HG03280 (cell line): ENCODE measurements around the gene TMEM267.
"Not testable (repeated sequence)": the region's sequence is repeated elsewhere in the genome, so short reads cannot be mapped to it uniquely, and the experiment has no call there.

ENCODE experiments used
- ATAC-seq: cut with Tn5 transposase; IDR thresholded peaks from one replicate; pipeline ENCODE4 v1.9.1; 2021; ENCODE audit warnings: mild to moderate bottlenecking, moderate library complexity; ENCODE audit not compliant: unreplicated experiment

TMEM267 gene

GRCh38 chr5:43483298-43484105 is at the start of gene TMEM267:
TMEM267 (minus strand) TSS chr5:43483865; CDS start chr5:43453969, 29,896 bp downstream.
- peak; percentile 90 for ATAC-seq

DNA sequence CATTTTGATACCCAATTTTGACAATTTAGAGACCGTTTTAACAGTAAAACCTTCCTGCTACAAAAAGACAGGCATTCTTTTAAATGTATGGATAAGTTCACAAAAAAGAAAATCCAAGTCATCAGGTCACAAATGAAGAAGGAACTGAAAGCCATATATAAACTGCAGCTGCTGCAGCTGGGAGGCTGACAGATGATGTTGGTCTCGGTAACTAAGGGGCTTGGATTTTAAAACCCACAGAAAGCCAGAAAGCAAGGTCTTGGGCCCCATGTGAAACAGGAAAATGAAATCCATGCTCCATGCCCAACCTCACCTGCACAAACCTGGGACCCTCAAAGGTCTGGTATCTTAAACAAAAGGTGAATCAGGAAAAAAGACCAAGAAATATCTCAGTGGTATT is 47.0 kb upstream of the TMEM267 start:
- no peak for ATAC-seq

DNA sequence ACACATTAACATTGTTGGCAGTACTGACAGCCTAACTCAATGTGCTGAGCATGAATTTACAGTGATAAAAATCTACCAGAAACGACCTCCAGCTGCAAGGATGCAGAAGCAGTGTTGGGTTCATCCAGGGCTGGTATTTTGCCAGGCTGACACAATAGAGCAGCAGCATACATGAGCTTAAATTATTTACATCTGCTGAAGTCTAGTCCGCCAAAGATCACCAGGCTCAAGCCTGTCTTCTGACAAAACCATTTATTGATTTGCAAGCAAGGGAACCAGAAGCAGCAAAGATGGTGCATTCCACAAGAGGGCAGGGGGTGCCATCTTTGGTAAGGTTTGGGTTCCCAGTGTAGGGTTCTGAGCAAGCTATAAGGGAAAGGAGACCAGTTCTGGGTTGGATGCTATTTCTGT is 40.0 kb upstream of the TMEM267 start:
- no peak for ATAC-seq

DNA sequence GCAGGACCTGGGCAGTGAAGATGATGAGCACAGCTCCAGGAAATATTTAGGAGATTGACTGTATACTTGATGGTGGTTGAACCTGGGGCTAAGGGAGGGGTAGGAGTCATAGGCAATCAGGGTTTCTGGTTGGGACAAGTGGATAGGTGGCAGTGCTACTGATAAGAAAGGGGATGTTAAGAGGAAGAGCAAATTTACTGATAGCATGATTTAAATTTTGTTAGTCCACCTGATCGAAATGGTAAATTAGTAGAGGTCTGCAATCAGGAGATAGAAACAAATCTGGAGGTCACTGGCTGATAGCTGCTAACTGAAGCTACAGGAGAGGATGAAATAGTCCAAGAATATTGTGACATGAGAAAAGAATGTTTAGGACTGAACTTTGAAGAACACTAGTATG is 37.0 kb upstream of the TMEM267 start:
- ATAC-seq: no peak

DNA sequence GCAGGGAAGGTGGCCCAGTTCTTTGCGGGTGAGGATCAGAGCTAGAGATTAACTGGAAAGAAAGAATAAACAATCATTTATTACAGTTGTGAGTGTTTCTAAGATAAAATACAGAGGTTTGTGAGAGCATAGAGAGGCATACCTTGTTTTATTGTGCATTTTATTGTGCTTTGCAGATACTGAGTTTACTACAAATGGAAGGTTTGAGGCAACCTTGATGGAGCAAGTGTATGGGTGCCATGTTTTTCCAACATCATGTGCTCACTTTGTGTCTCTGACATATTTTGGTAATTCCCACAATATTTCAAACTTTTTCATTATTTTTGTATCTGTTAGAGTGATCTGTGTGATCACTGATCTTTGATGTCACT is 32.0 kb upstream of the TMEM267 start:
- no peak for ATAC-seq

GRCh38 chr5:43514816-43515677 is 31.4 kb upstream of the TMEM267 start, which contains the start of gene C5orf34:
C5orf34 (minus strand) TSS chr5:43515148; CDS start chr5:43509339, 5,809 bp downstream.
- peak; percentile 99 for ATAC-seq

GRCh38 chr5:43514471-43514815 is 30.8 kb upstream of the TMEM267 start:
- peak; percentile 32 for ATAC-seq

DNA sequence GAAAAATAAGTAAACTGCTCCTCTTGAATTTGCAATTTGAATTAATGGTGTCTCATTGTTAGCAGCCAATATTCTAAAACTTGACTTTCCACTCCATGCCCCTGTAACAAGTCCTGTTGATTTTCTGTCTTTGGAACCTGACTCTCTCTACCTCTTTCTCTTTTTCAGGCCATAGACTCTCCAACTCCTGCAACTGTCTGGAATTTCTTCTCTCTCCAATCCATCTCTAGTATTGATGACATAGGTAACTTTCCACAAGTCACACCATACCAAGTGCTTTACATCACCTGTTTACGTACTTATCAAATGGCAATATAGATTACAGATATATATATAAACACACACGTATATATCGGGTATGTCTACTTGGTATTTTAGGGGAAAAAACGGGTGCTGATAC is 30.4 kb upstream of the TMEM267 start:
- no peak for ATAC-seq

DNA sequence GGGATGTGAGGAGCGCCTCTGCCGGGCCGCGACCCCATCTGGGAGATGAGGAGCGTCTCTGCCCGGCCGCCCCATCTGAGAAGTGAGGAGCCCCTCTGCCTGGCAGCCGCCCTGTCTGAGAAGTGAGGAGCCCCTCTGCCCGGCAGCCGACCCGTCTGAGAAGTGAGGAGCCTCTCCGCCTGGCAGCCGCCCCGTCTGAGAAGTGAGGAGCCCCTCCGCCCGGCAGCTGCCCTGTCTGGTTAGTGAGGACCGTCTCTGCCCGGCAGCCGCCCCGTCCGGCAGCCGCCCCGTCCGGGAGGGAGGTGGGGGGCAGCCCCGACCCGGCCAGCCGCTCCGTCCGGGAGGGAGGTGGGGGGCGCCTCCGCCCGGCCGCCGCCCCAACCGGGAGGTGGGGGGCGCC is 27.4 kb upstream of the TMEM267 start:
- ATAC-seq: not testable (repeated sequence)

DNA sequence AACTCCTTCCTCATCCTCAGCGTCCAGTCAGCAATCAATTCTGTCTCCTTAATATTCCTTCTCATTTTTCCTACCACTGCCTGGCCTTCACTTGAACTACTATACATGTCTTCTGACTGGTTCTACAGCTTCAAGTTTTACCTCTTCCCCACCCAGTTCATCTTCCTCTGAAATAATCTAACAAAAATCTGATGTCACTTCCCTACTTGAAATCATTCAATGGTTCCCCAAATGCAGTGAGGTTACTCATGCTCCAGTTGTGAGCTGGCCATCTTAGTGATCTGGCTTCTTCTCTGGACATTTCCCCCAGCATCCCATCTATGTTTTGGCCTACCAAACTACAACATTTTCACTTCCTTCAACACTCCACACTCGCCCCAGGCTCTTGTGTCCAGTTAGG is 14.9 kb upstream of the TMEM267 start:
- ATAC-seq: no peak

GRCh38 chr5:43497311-43498104 is 13.8 kb upstream of the TMEM267 start:
- ATAC-seq: no peak

GRCh38 chr5:43491326-43491725 is 7.7 kb upstream of the TMEM267 start:
- no peak for ATAC-seq

GRCh38 chr5:43486353-43486752 is 2.7 kb upstream of the TMEM267 start:
- ATAC-seq: no peak

- no peak for ATAC-seq
These were observed 1.7 kb upstream of the TMEM267 start for GRCh38 chr5:43485406-43485805.

GRCh38 chr5:43484106-43484849 is 613 bp upstream of the TMEM267 start:
- peak; percentile 74 for ATAC-seq

DNA sequence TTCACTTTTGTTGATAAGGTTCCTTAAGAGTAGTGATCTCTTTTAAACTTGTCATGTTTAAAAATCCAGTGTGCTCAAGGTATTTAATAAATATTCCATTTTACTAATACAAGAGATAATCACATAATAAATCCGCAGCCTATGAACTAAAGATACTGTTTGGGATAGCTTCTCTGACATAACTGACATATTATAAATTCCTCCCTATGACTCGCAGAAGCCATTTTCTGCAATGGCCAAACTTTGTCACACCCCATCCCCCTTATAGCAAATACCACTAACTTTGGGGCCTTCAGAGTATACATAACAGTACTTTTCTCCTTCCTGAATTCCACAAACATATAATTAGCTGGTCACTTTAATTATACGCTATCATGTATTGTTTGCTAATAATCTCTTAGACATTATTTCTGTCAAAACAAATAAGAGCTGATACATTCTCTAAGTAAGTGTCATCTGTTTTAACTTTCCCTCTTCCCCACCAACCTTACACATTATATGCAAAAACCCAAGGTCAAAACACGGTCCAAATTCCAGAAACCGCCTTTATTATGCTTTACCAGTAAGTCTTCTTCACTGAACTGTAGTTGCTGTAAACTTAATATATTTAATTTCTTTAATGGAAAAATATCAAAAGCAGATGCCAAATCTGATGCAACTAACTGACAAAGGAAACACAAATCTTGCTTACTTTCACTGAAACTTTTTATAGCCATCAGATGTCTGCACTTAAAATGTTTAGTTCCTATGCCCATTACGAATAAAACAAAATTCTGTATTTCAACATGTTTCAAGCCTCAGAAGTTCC is 971 bp downstream of the TMEM267 start:
- no peak for ATAC-seq

- ATAC-seq: no peak
These were observed 13.8 kb downstream of the TMEM267 start for GRCh38 chr5:43469671-43470391.

- ATAC-seq: no peak
These were observed 16.6 kb downstream of the TMEM267 start for GRCh38 chr5:43467100-43467499.

DNA sequence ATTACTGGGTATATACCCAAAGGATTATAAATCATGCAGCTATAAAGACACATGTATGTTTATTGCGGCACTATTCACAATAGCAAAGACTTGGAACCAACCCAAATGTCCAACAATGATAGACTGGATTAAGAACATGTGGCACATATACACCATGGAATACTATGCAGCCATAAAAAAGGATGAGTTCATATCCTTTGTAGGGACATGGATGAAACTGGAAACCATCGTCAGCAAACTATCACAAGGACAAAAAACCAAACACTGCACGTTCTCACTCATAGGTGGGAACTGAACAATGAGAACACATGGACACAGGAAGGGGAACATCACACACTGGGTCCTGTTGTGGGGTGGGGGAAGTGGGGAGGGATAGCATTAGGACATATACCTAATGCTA is 18.2 kb downstream of the TMEM267 start:
- not testable (repeated sequence) for ATAC-seq
